ENCODE data around the gene LVRN.
A peak's percentile ranks its signal among the peaks of the same experiment; 100 is the strongest.

The LVRN gene

DNA sequence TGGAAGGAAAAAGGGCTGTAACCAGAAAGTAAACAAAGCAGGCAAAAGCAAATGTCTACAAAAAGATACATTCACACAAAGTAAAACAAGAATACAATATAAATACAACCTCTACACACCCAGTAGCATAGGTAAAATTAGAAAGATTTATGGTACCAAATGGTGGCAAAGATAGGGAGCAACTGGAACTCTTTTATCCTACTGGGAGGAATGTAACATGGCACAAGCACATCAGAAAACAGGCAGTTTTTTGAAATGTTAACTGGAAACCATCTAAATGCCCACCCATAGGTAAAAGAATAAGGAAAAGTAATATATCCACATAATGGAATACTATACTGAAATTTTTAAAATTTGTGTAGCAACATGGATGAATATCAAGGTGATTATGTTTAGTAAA lies 61.3 kb downstream of the LVRN start:
- no peak for DNase-seq (ENCODE audit: low read depth)

DNA sequence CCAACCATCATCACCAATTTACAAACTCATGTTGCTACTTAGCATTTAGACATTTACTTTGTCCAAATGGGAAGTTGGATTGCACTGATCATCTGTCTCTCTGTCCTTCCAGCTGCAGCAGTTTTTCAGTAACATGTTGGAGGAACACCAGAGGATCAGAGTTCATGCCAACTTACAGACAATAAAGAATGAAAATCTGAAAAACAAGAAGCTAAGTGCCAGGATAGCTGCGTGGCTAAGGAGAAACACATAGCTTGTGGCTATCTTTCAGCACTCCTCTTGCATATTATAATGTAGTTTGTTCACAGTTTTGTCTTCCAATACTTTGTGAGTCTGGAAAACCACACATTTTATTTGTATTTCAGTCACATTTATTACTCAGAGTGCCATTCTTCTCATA lies 63.6 kb downstream of the LVRN start:
- DNase-seq (ENCODE audit: low read depth) = no peak

DNA sequence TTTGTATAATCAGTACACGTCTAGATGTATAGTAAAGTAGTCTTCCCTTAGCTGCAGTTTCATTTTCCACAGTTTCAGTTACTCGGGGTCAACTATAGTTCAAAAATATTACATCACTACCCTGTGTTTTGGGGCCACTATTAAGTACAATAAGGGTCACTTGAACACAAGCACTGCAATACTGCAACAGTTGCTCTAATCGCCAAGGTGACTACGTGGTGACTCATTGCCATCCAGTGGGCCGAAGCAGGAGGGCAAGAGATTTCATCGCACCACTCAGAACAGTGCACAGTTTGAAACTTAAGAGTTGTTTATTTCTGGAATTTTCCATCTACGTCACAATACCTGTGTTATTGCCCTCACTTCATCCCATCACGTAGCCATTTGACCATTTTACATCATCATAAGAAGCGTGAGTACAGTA lies 69.8 kb downstream of the LVRN start, which contains the start of gene ARL14EPL:
TSS of gene ARL14EPL (plus strand) at position 379 of the 424 bp plus-strand sequence. CDS start 18,994 bp downstream, outside the sequence.
- peak; percentile 65 for DNase-seq (ENCODE audit: low read depth)

DNA sequence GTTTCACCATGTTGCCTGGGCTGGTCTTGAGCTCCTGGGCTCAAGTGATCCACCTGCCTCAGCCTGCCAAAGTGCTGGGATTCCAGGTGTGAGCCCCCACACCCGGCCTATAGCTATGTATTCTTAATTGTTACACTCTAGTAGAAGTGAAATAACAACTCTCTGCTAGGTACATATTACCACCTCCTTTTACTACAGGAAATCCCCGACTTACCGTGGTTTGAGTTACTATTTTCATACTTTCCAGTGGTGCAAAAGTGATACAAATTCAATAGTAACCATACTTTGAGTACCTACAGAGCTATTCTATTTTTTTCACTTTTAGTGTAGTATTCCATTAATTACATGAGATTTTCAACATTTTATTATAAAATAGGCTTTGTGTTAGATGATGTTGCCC lies 70.7 kb downstream of the LVRN start:
- no peak for DNase-seq (ENCODE audit: low read depth)

DNA sequence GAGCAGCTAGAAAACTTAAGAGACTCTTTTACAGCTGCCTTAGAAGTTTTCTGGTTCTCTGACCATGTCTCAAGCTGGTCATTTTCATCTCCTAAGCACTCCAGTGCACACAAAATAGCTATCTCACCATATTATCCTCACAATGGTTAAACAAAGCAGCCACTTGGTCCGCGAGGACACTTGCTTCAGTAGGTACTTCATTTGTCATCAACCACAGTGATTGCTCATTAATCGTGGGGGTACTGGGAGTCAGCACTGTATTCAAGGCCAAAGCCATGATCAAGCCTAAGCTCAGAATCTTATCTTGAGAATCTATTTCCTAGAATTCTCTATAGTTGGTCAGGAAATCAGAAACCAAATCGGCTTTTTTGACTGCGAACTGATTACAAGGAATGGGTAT lies 72.8 kb downstream of the LVRN start:
- DNase-seq (ENCODE audit: low read depth) = no peak

DNA sequence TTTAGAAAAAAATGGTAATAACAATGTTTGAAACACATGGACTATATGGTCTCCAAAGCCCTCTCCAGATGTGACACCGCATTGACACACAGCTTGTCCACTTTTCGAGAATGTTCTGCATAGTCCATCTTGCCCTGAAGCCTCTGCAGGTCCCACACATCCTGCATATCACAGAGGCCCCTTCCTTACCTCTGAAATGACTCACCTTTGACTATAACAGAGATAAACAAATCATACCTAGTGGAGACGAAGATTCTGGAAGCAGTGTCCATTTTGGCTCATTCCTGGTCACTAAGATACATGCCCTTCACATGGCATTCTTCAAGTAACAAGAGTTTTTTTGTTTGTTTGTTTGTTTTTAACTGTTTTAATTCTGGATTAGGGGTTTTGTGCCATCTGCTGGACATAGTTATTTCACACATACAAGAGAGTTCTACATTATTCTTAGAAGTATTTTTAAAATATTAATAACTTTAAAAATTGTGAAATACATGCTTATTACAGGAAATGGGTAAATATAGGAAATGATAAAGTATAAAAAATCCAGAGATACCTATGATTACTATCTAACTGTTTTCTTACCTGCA lies 75.1 kb downstream of the LVRN start:
- DNase-seq (ENCODE audit: low read depth) = no peak

DNA sequence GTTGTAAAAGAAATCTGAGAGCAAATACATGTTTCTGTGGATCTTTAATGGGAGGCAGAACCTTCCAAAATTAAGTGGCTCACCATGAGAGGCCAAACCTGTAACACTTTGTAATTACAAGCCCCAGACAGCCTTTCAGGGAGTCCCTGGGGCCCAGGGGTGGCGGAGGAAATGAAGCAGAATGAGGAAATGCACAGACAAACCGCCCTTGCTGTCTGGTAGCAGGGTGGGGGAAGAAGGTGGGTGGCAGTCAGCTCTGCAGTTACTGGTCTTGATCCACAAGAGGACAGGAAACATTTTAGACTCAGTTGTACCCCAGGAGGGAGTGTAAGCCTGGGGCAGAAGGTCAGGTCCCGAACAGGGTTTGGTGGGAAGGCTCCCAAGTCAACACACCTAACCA lies 76.5 kb downstream of the LVRN start:
- DNase-seq (ENCODE audit: low read depth) = no peak

DNA sequence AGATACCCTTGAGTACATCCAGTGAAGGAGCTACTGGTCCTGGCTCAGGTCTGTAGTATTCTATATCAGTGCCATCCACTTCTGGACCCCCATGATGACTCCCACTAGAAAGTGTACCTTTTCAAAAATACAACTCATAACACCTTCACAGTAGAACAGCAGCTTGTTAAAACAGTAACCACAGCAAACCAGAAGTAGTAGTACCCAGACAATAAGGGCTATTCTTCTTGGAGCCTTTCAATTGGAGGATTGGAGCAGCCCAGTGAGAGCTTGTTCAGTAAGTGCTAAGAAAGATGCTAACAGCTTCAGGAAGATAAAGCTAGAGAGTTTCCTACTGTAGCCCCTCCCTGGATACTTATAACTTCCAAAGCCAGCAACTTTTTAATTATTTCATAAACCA lies 80.1 kb downstream of the LVRN start:
- no peak for DNase-seq (ENCODE audit: low read depth)

DNA sequence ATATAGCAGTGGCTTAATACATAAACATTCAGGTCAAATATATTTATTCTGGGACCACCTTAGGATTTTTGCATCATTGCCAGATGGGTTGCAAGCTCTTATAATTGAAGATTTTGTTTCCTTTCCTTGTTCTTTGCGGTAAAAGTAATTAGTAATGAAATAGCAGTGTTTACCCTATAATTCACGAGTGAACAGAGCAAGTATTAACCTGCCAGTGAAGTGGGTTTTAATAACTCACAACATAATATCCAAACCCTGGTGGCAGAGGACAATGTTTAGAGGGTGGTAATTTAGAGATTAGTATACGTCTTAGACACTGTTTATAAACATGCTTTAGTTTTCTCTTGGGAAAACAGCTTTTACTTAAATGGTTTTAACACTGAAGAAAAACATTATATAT lies 81.8 kb downstream of the LVRN start:
- DNase-seq (ENCODE audit: low read depth) = no peak

DNA sequence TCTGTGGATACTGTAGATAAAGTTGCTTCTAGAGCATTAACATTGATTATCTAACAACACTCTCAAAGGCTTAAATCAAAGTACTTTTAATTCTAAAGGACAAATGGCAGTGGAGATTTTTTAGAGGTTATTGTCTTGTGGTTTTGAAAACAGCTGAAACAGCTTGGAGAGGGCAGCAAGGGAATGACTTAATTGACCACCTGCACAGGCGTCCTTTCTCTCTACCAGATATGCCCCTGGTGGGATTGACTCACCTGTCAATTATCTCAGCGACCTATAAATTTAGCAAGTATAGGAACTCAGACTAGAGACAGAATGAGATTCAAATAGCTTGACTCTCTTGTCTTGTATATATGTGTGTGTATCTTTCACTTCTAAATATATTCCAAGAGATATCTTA lies 83.5 kb downstream of the LVRN start:
- DNase-seq (ENCODE audit: low read depth) = no peak

DNA sequence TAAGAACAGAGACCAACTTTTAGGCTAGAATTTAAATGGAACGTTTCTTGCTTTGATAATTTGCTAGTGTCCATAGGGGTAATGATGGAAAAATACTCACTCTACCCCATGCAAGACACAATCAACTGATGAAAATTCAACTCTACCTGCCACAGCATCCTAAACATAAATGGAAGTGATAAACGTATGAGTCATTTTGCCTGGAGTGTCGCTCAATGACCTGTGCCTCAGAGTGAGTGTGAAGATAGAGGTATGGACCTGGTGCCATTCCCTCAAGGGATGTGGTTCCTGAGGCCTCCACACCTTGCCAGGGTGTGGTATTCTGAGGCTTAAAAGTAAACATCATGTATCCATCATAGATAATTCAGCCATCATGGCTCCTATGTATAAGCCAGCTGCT lies 84.0 kb downstream of the LVRN start:
- DNase-seq (ENCODE audit: low read depth) = no peak

DNA sequence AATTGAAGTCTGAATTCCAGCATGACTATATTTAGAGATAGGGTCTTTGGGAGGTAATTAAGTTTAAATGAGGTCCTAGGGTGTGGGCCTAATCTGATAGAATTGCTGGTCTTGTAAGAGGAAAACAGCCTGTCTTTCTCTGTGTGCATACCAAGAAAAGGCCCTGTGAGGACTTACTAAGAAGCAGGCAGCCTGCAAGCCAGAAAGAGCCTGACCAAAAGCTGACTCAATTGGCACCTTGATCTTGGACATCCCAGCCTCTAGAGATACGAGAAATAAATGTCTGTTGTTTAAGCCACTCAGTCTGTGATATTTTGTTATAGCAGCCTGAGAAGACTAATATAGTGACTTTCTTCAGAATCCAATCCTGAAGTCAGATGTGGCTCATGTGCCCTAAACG lies 84.5 kb downstream of the LVRN start:
- DNase-seq (ENCODE audit: low read depth) = peak; percentile 6

DNA sequence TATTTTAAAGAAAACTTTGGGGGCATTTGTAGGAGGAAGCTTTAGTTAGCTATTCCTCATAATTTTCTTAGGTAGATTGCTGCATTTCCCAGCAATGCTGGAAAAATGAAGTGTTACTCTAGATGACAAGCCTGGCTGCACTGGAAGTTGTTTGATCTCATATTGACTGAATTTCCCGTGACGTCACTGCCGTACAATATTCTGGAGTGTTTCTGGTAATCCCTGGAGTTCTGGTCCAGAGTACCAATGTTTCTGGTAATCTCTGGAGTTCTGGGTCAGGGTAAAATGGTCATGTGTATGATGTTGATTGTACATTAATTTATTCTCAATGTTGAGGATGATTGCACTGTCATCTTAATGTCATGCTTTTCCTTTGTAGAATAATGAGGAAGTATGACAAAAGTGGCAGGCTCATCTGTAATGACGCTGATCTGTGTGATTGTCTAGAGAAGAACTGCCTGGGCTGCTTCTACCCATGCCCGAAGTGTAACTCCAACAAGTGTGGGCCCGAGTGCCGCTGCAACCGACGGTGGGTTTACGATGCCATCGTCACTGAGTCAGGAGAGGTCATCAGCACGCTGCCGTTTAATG lies 96.2 kb downstream of the LVRN start:
- DNase-seq (ENCODE audit: low read depth) = no peak

DNA sequence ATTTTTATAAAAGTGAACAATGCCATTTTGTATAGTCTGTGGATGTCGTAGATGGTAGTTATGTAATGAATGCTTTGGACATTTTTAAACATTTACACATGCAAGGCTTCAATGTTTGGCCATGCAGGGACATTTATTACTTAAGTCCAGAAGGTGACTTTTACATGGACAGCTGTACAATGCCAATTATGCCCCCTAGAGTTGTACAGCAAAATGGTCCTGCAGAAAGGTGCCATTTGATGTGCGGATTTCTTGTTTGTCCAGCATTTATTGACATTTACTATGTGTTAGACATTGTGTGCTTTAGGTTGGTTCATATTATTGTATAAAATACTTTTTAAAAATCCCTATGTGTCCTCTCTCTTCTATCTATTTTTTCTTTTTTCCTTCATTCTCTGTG lies 100.1 kb downstream of the LVRN start:
- DNase-seq (ENCODE audit: low read depth) = no peak

DNA sequence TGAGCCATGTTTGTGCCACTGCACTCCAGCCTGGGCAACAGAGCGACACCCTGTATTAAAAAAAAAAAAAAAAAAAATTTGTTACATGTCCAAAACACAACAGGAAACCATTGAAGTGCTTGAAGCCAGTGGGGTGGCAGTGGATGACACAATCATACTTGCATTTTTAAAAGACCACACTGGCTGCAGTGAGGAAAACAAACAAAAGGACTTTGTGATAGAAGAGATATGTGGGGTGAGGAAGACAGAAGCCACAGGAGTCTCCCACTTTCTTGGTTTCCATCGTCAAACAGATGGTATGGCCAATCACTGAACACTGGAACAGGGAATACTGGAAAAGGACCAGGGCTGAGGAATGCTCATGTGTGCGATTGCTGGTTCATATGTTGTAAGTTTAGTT lies 101.7 kb downstream of the LVRN start:
- no peak for DNase-seq (ENCODE audit: low read depth)

DNA sequence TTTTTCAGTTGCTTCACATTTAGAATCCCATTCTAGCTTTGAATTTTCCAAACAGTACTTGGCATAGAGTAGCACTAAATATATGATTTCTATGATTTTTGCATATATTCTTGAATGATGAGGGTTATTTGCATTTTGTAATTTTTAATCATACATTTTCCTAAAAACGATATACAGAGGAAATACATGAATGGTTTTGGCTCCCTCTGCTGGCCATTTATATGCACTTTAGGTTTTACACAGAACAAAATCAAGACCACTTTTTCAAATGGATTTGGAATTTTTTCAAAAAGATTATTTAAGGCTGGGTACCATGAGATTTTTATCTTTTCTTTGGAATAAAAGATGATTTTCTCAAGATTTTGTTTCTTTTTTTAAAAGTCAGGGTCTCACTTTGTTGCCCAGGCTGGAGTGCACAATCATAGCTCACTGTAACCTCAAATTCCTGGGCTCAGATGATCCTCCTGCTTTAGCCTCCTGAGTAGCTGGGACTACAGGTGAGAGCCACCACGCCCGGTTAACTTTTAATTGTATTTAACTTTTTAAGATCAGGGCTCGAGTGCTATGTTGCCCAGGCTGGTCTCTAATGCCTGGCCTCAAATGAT lies 105.9 kb downstream of the LVRN start:
- peak; percentile 39 for DNase-seq (ENCODE audit: low read depth)

DNA sequence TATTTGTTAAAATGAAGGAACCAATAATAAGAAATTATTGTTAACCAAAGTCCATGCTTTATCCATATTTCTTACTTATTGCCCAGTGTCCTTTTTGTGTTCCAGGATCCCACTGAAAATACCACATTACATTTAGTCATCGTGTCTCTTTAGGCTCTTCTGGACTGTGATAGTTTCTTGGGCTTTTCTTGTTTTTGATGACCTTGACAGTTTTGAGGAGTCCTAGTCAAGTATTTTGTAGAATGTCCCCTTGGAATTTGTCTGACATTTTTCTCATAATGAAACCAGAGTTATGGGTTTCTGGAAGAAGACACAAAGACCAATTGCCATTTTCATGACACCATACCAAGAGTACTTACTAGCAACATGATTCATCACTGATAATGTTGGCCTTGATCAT lies 108.9 kb downstream of the LVRN start:
- no peak for DNase-seq (ENCODE audit: low read depth)

DNA sequence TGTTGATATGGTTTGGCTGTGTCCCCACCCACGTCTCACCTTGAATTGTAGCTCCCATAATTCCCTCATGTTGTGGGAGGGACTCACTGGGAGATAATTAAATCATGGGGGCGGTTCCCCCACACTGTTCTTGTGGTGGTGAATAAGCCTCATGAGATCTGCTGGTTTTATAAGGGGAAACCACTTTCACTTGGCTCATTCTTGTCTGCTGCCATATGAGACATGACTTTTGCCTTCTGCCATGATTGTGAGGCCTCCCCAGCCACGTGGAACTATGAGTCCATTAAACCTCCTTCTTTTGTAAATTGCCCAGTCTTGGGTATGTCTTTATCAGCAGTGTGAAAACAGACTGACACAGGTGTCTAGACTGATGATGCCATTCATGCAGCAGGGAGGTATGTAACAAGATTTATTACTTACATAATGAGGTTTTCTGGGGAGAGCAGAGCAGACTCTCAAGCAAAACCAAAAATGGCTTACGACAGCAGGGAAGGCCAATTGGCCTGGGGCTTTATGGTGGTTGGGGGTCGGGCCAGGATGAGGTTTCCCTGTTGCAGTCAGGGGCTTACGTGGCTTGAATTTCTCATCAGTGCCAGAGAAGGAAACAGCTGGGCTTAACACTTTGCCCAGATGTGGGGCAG lies 113.0 kb downstream of the LVRN start:
- DNase-seq (ENCODE audit: low read depth) = no peak

DNA sequence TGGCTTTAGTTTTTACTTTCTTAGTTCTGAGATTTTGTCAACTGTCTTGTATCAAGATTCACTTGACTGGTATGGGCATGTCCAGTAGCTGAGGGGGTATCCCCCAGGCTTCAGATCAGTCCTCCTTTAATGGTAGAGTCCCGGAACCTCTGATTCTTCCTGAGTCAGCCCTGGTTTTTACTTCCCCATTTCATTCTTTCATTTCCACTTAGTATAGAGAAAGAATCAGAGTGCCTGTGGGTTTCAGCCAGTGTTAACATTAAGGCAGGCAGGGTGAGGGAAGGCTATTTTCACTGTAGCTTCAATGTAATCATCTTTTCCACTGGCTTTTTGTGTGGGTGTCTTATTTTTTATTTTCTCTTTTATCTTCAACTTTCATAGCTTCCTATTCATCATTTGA lies 114.2 kb downstream of the LVRN start:
- no peak for DNase-seq (ENCODE audit: low read depth)
